HG03159 (cell line): ENCODE measurements around the gene ST6GALNAC5.
"Not testable (repeated sequence)": the region's sequence is repeated elsewhere in the genome, so short reads cannot be mapped to it uniquely, and the experiment has no call there.

Experiments used
- ATAC-seq: cut with Tn5 transposase; IDR thresholded peaks from one replicate; pipeline ENCODE4 v1.9.1; 2021; ENCODE audit warnings: mild to moderate bottlenecking, moderate library complexity; ENCODE audit not compliant: unreplicated experiment

Gene ST6GALNAC5

DNA sequence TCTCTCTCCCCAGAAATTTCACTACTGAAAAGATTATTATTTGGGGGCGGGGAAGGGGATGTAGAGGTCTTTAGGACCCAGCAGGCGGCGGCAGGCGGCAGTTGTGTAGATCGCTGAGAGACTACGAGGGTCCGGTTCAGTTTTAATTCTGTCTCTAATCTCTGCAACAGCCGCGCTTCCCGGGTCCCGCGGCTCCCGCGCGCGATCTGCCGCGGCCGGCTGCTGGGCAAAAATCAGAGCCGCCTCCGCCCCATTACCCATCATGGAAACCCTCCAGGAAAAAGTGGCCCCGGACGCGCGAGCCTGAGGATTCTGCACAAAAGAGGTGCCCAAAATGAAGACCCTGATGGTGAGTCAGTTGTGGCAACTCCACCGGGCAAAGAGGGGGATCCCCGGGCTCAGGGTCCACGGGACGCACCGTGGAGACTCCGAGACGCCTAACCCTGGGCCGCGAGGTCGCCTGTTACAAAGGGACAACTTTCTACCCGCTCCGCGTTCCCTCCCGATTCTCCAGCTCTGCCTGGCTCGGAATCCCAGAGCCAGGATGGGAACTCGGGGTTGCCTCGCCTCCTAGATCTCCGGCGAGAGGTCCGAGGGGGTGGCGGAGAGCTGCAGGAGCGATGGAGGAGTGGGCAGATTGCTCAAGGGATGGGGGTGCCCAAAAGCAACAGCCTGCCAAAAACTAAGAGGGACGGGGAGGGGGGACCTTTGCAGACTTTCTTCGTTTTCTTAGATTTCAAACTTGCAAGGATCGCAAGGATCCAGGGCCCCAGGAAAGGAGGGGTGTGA lies at the start of gene ST6GALNAC5:
ST6GALNAC5 (plus strand) TSS at position 139 of the 789 bp plus-strand sequence.
- ATAC-seq, result no peak

DNA sequence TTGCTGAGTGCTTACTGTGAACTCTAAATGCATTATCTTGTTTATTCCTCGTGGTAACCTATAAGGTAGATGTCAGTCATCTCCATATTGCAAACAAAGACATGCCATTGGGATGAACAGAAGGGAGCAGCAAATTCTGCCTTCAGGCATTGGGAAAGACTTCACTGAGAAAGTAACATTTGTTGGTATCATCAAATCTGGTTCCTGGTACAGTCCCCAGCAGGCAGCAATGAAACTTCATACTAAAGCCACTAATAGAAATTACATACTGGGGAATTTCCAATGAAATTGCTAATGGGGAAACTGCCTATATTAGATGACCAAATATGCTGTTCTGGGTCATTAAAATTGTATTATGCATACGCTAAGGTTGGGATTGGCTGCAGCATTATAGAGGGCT lies 47.3 kb upstream of the ST6GALNAC5 start:
- no peak for ATAC-seq

DNA sequence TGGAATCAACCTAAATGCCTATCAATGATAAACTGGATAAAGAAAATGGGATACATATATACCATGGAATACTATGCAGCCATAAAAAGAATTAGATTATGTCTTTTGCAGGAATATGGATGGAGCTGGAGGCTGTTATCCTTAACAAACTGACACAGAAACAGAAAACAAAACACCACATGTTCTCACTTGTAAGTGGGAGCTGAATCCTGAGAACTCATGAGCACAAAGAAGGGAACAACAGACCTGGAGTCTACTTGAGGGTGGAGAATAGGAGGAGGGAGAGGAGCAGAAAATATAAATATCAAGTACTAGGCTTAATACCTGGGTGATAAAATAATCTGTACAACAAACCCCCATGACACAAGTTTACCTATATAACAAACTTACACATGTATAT lies 44.3 kb upstream of the ST6GALNAC5 start:
- not testable (repeated sequence) for ATAC-seq

DNA sequence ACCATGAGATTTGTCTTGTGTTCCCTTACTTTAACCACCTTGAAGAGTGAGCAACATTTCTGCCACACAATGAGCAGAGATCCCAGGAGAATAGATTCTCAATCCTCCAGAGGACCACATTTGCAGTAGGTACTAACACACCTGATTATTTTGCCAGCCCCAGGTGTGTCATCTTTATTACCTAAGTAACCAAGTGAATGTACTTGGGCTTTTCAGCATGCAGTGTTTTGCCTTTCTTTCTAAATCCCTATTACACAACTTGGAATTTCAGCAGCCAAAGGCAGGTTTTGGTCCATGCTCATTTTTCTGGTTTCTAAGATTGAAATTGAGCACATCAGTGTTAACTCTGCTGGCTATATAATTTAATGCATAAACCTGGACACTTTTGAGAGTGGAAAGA lies 43.2 kb upstream of the ST6GALNAC5 start:
- ATAC-seq, result no peak

DNA sequence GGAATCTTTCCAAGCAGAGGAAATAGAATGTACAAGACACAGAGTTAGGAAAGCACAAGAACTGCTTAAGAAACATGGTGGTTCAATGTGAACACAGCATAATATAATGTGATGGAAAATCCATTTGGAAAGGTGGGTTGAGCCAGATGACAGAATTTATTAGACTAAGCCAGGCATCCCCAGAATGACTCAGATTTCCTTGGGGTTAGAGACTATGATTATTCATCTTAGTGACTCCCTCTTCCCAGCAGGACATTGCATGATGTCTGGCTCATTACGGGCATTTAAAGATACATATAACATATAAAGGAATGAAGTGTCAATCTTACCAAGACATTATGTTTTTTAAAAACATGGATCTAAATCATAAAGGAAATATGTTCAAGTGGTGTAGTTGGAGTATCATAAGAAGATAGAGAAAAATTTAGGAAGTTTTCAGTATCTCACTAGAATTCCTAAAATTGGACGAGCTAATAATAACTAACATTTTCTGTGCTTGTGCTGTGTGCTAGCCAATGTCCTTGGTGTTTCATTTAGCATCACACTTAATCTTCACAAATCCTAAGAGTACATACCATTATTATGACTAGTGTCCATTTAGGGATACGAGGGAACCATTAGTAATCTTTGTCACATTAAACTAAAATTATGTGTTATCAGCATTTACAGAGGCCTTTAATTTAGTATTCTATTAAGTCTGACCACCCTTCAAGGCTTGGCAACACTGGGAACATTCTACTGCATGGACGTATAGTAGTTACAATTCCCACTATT lies 41.0 kb upstream of the ST6GALNAC5 start:
- no peak for ATAC-seq

DNA sequence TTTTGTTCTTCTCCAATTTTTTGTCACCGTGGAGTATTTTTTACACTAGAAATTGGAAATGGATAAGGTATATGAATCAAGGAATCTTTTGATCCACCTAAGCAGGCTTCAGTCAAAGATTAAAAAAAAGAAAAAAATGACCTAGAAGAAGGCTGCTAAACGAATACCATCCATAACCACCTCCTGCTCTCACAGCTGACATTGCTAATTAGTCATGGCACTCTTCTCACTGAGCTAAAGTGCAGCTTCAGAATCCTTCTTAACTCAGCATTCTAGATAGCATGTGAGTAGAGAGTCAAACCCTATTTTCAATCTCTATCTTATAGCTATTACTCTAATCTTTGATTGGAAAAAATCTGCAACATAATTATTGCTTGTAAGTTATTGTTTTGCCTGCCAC lies 40.2 kb upstream of the ST6GALNAC5 start:
- no peak for ATAC-seq

DNA sequence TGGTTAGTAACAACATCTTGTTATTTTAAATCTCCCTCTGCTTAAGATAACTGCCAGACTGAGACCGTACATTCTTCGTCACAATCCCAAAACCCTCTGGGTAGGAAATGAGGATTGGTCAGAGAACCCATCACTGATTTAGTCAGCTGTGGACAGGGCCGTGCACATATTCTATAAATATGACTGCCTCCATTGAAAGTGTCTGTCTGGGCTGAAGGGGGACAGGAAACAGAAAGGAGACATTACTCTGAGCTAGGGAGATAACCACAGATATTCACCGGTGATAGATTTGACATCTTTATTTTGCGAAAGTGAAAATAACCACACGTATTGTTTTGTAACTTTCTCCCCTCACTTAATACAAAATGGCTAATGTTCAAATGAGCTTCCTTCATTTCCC lies 36.9 kb upstream of the ST6GALNAC5 start:
- ATAC-seq, result peak; percentile 90

DNA sequence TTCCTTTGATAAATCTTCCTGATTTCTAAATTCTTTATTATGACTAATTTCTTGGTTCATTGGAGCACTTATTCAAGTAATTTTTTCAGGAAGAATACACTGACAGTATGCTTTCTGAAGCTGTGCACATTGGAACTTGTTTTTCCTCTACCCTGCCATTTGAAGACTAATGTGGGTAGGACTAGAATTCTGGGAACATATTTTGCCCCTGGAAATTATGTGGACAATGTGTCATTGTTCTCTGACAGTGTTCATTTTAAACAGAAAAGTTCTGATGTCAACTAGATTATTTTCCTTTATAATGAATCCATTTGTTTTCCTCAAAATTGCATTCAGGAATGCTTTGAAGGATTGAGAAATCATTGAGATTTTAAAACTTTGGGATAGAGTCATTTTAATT lies 34.8 kb upstream of the ST6GALNAC5 start:
- ATAC-seq, result no peak

DNA sequence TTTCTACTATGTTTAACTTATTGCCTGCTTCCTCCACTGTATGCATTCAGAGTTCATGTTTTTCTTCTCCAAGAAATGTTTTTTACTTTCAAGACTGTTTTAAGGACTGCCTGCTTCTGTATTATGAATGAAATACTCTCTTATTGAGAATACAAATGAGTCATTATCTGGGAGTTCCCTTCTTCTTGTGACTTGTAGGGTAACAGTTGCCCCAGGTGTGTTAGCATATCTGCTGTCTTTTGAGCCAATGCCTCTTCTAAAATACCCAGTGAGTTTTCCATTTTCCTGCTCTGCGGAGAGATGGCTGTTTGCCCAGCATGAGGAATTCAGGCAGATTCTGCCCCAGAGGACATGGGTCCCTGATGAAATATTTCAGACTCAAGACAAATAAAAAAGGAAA lies 34.1 kb upstream of the ST6GALNAC5 start:
- ATAC-seq, result no peak

DNA sequence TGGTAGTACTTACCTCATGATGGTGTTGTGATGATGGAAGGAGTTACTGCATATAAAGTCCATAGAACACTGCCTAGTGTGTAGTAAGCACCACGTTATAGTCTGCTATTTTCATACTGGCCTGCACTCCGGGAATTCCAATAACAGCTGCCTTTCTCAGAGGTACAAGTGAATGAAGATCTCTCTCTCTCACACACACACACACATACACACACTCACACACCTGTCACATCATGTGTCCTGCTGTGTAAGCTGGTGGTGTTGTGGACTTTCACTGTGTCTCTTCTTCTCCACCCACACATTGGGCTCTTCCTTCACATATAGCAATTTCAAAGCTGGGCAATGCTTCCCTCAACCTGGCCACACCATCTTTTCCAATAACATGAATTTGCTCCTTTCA lies 33.4 kb upstream of the ST6GALNAC5 start:
- ATAC-seq, result no peak

DNA sequence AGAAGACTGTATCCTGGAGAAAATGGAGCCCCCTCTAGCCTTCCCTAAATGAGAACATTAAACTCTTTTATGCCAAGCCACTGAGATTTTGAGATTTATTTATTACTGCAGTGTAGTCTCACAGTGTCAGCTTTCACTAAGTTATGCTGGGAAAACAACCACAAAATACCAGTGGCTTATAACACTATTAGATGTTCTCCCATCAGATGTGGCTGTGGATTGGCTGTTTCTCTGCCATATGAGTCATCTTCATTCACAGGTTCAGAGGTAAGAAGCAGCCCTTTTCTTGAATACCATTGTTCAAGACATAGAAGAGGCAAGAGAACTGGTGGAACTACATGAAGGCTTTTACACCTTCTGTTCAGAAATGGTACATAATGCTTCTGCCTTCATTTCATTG lies 32.1 kb upstream of the ST6GALNAC5 start:
- ATAC-seq, result no peak

DNA sequence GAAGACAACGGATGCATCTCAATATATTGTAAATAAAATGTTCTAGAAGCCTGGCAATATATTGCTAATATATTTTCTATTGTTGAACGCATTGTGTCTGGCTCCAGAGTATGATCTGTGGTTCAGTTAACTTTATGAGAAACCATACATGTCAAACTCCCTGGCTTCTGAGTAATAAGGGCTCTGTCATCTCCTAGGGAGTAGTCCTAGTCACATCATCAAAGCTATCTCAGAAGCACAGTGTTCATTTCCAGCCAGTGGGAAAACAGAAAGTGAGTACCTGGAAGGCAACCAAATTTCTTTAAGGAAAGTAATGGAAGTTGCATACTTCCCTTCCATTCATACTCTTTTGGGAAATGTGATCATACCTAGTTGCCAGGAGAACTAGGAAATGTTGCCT lies 27.0 kb upstream of the ST6GALNAC5 start:
- no peak for ATAC-seq

DNA sequence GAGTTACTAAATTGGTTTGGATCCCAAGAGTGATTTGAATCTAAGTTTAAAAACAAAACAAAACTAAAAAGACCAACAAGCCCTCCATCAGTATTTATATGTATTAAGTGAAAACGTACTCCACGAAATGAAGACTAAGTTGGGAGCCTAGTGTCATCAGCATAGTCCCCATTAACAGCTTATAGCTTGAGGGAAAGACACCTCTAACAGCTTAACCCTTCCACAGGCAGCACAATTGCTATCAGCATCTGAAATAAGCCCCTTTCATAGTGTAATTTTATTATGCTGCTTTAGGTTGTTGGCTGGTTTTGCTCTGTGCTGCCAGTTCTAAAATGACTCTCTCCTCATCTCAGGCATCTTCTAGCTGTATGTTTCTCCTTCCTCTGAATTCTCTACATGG lies 25.8 kb upstream of the ST6GALNAC5 start:
- ATAC-seq, result no peak

DNA sequence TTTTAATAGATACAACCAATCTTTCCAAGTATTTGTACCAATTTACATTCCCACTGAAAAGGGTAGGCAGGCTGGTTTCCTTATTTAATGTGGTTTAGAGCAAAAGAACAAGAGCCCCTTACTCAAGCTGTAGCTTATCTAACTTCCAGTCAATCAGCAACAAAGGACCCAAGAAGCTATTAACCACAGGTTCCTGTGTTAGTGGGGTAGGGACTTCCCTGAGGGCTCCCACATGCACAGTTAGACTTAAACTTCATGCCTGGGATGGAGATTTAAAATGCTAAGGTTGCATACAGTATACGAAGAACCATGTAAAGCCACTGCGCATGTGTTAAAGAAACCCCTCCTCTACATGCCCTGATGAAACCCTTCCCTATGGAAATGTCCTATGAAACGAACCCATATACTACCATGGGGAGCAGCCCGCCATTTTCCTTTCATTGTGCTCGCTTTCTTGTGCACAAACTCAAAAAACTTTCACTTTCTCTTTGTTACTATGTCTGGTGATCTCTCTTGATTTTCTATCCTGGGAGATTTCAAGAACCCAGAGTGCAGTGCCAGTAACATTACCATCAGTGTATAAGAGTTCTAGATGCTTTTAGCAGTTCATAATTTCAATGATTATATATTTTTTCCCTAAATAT lies 23.3 kb upstream of the ST6GALNAC5 start:
- ATAC-seq, result no peak

DNA sequence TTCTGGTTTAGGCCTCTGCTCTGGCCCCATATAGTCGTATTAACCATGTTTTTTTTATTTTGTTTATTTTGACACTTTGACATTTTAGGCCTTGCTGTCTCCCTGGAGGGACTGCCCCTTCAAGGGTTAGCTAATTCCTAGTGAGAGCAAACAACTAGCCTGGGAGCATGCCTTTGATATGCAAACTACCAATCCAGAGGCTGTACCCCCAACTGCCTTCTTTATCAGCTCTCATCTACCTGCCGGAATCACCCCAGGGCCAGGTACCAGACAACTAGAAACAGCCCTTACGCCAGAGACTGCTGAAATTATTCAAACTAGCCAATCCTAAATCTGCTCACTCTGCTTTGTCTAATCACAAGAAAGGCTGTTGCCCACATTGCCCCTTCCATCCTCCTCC lies 13.0 kb upstream of the ST6GALNAC5 start:
- ATAC-seq, result no peak

DNA sequence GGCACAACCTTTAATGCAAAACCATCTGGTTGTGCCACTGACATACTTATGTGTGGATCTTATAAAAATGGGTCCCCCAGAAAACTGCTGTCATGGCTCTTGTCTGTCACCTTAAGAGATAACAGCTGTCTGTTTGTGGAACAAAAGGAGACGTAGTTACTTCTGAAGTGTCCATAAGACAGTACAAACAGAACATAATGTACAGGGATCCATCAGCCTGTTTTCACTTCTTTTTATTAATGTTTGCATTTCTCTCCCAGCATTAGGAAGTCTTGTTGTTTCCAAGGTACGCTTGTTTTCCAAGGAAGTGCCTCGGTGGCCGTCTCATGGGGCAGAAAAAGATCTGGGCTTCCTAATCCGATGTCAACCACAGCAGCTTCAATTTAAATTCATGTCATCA lies 11.2 kb upstream of the ST6GALNAC5 start:
- no peak for ATAC-seq

DNA sequence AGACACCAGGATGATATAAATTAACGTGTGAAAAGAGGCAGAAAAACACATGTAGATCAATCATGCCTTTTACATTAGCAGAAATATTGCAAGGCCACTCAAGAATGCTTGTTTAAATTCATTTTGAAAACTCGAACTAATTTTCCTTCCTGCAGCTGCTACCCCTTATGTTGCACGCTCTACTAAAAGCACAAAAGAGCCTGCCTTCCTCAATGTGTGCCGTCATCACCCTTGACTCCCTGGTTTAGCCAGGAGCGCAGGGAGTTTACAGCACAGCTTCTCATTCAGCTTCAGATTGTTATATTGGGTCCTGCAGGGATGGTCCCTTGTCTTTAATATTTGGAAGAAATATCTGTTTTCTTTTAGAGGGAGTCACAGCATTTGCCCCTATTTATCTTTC lies 10.1 kb upstream of the ST6GALNAC5 start:
- ATAC-seq, result no peak

DNA sequence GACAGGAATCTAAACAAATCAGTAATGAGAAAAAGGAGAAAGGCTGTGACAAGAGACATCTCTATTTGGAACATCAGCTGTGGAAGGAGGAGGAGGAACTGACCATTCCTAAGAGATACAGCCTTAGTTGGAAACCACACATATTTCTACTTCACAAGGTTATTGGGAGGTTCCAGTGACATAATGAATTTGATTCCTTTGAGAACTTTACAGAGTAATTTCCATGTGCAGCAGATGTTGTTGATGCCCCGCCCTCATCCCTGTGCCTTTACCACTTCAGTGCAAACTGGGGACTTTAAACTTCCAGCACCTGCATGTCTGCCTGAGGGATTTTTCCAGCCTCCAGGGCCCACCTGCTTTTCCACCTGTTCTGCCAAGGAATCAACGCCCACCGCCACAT lies 9.3 kb upstream of the ST6GALNAC5 start:
- no peak for ATAC-seq

DNA sequence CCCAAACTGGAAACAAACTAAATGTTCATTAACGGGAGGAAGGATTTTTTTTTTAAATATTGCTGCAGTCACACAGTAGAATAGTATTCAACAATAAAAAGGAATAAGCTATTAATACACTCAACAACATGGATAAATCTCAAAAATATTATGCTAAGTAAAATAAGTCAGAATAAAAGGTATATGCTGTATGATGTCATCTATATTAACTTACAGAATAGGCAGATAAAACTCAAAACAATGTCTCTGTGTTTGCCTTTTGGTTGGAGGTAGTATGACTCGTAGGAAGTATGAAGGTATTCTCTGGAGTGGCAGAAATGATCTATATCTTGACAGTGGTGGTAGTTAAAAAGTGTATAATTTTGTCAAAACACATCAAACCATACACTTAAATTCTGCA lies 6.1 kb upstream of the ST6GALNAC5 start:
- no peak for ATAC-seq

DNA sequence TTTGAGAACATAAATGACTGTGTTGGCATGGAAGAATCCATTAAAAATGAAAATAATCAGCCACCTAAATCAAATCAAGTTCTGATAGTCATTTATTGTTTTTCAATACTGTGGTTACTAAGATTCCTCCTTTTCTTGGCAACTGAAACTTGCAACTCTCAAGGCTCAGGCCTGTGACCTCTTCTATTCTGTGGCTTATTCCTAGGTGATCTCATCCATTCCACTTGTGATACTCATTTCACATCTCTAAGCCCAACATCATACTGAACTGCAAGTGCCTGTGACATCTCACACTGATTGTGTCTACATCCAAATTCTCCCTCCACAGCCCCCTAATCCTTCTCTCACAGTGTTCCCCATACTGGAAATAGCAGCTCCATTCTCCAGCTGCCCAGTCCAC lies 4.8 kb upstream of the ST6GALNAC5 start:
- no peak for ATAC-seq

DNA sequence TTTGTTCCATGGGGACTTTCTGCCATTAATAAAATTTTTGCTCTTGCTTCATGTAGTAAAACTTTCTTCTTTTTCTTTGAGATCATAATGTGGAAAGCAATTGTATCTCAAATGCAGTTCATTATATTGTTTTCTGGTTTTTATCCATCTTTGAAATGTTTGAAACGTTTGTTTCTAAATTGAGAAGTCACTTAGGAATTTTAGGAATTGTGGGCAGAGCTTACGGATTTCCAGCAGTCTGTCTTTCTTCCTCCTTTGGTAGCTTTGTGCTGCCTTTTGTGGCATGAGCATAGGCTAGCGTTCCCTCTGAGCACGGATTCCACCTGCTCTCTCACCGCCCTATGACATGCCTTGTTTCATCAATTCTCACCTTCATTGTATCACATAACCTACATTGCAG lies 2.9 kb upstream of the ST6GALNAC5 start:
- ATAC-seq, result no peak

DNA sequence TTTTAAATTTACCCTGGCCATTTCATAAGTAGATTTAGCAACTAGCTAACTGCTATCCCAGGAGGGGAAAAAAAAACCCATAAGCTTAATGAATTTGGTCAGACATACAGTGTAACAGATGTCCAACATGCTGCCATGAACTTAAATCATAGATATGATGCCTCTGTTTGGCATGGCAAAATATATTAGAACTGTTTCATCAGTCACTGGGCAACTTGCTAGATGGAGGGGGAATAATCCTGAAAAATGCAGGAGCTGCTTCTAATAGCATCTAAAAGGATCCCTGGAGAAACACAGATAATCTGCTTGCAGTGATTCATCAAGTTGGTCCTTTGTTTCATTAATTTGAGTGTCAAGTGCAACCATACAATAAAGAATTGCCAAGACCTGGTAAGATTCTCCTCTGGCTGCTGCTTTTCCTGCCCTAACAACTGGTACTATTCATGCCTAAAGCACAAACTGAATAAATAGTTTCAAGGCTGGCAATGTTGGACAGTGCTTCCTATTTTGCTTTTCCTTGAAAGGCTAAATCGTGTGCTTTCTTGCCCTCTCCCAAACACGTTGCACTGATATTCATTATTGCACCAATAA lies 1.5 kb upstream of the ST6GALNAC5 start:
- ATAC-seq, result no peak
